GM18951 (cell line): Measurements from ENCODE around the gene TSKU.
"Not testable (repeated sequence)": the region's sequence is repeated elsewhere in the genome, so short reads cannot be mapped to it uniquely, and the experiment has no call there.

Experiments
- POLR2A ChIP-seq: IDR thresholded peaks from 4 replicates; pipeline ENCODE4 v1.6.1; 2011; ENCODE audit warnings: mild to moderate bottlenecking; ENCODE audit not compliant: insufficient read length, insufficient read depth; ENCODE audit errors: extremely low read depth
- in situ Hi-C: fragments of 300-500 bp; cut with MboI; formaldehyde crosslinking; loops from one replicate; pipeline ENCODE4 v1.12.0; 2022; ENCODE audit warnings: low sequenced_read_pairs, mixed read lengths, inconsistent platforms; ENCODE audit not compliant: unreplicated experiment

Gene TSKU

GRCh38 chr11:76783294-76783895, at the start of gene TSKU:
TSS of gene TSKU (plus strand) at chr11:76783356. CDS start at chr11:76795617, 12,261 bp downstream.
- in situ Hi-C loops = no loop called here
- TF ChIP-seq POLR2A = no peak

GRCh38 chr11:76733906-76734305, 49.2 kb upstream of the TSKU start:
- in situ Hi-C loops = not testable (repeated sequence)

- no peak for TF ChIP-seq POLR2A
- in situ Hi-C loops = no loop called here
These were observed 48.4 kb upstream of the TSKU start for GRCh38 chr11:76734456-76735420.

- in situ Hi-C loops = no loop called here
- TF ChIP-seq POLR2A = no peak
These were observed 47.3 kb upstream of the TSKU start for GRCh38 chr11:76735841-76736240.

- in situ Hi-C loops = no loop called here
- TF ChIP-seq POLR2A = no peak
These were observed 46.9 kb upstream of the TSKU start for GRCh38 chr11:76736266-76736665.

GRCh38 chr11:76736773-76737495, 46.2 kb upstream of the TSKU start:
- in situ Hi-C loops = no loop called here
- TF ChIP-seq POLR2A = no peak

GRCh38 chr11:76738618-76739240, 44.4 kb upstream of the TSKU start:
- in situ Hi-C loops = no loop called here

GRCh38 chr11:76739798-76740197, 43.4 kb upstream of the TSKU start:
- in situ Hi-C loops = no loop called here
- no peak for TF ChIP-seq POLR2A

More at GRCh38 chr11:76738618-76739240, 44.4 kb upstream of the TSKU start:
- TF ChIP-seq POLR2A = no peak

- no peak for TF ChIP-seq POLR2A
- in situ Hi-C loops = no loop called here
These were observed 42.4 kb upstream of the TSKU start for GRCh38 chr11:76740772-76741171.

GRCh38 chr11:76742902-76743301, 40.3 kb upstream of the TSKU start:
- no peak for TF ChIP-seq POLR2A
- in situ Hi-C loops = no loop called here

- no peak for TF ChIP-seq POLR2A
- in situ Hi-C loops = no loop called here
These were observed 38.7 kb upstream of the TSKU start for GRCh38 chr11:76744186-76745043.

GRCh38 chr11:76745044-76745376, 38.1 kb upstream of the TSKU start:
- TF ChIP-seq POLR2A = no peak
- in situ Hi-C loops = no loop called here
